Measurements from ENCODE around the gene DDR2.

The DDR2 gene

GRCh38 chr1:162629651-162630050 lies 2.6 kb upstream of the DDR2 start:
- DNase-seq (ENCODE audit: low spot score): no peak

GRCh38 chr1:162631546-162632191 lies 595 bp upstream of the DDR2 start:
- DNase-seq (ENCODE audit: low spot score): peak; percentile 81

GRCh38 chr1:162632698-162633080 lies 425 bp downstream of the DDR2 start:
- no peak for DNase-seq (ENCODE audit: low spot score)

GRCh38 chr1:162633081-162633762 lies 958 bp downstream of the DDR2 start:
- DNase-seq (ENCODE audit: low spot score): no peak

- no peak for DNase-seq (ENCODE audit: low spot score)
Observed at GRCh38 chr1:162635418-162635817, 3.2 kb downstream of the DDR2 start.

GRCh38 chr1:162639718-162640117 lies 7.5 kb downstream of the DDR2 start:
- DNase-seq (ENCODE audit: low spot score): no peak

- no peak for DNase-seq (ENCODE audit: low spot score)
Observed at GRCh38 chr1:162641114-162641513, 8.8 kb downstream of the DDR2 start.

- DNase-seq (ENCODE audit: low spot score): no peak
Observed at GRCh38 chr1:162644986-162645314, 12.7 kb downstream of the DDR2 start.

- DNase-seq (ENCODE audit: low spot score): no peak
Observed at GRCh38 chr1:162645666-162646065, 13.4 kb downstream of the DDR2 start.

GRCh38 chr1:162649583-162649982 lies 17.3 kb downstream of the DDR2 start:
- no peak for DNase-seq (ENCODE audit: low spot score)

- no peak for DNase-seq (ENCODE audit: low spot score)
Observed at GRCh38 chr1:162654915-162655620, 22.8 kb downstream of the DDR2 start.

- no peak for DNase-seq (ENCODE audit: low spot score)
Observed at GRCh38 chr1:162656266-162656665, 24.0 kb downstream of the DDR2 start.

- DNase-seq (ENCODE audit: low spot score): no peak
Observed at GRCh38 chr1:162660574-162660973, 28.3 kb downstream of the DDR2 start.

- no peak for DNase-seq (ENCODE audit: low spot score)
Observed at GRCh38 chr1:162661336-162661735, 29.1 kb downstream of the DDR2 start.

GRCh38 chr1:162662013-162662412 lies 29.7 kb downstream of the DDR2 start:
- no peak for DNase-seq (ENCODE audit: low spot score)

GRCh38 chr1:162663086-162663485 lies 30.8 kb downstream of the DDR2 start:
- no peak for DNase-seq (ENCODE audit: low spot score)

- no peak for DNase-seq (ENCODE audit: low spot score)
Observed at GRCh38 chr1:162663589-162664106, 31.4 kb downstream of the DDR2 start.

- DNase-seq (ENCODE audit: low spot score): no peak
Observed at GRCh38 chr1:162666006-162666645, 33.9 kb downstream of the DDR2 start.

- DNase-seq (ENCODE audit: low spot score): no peak
Observed at GRCh38 chr1:162667381-162668080, 35.3 kb downstream of the DDR2 start.

- no peak for DNase-seq (ENCODE audit: low spot score)
Observed at GRCh38 chr1:162670928-162671663, 38.8 kb downstream of the DDR2 start.

- no peak for DNase-seq (ENCODE audit: low spot score)
Observed at GRCh38 chr1:162671664-162672410, 39.6 kb downstream of the DDR2 start.
